ENCODE measurements around the gene ATP11A. TPM values are rescaled to one million over a fixed set of nuclear protein-coding genes. Genes with fewer than 3 reads are reported as not detected.

The ATP11A gene
- total and polyA plus RNA-seq, 2 experiments from 2014 or later, result 12.3 to 52.6 TPM

GRCh38 chr13:112897603-112897955 lies 207.7 kb downstream of the ATP11A start (continued):
- TF ChIP-seq CTCF (conservative IDR thresholded peaks at IDR 0.05; ENCODE audit: low read depth in 2 of 2) (no peak), JUNB (IDR thresholded peaks at IDR 0.05; ENCODE audit: unreplicated experiment) (no peak)

- H3K4me3 ChIP-seq, result no peak overlapping the region
- peaks cover 17% of the 10 kb centered on the region for H3K36me3 Mint-ChIP-seq (ENCODE audit: low read depth)
- H3K4me1 Mint-ChIP-seq, result peaks cover 47% of the 10 kb centered on the region
- peaks cover 13% of the 10 kb centered on the region for H3K27me3 Mint-ChIP-seq (ENCODE audit: insufficient read depth, low read depth, poor library complexity)
- H3K4me3 Mint-ChIP-seq, result no peak overlapping the region
- H3K27ac Mint-ChIP-seq, result no peak overlapping the region
- H3F3A ChIP-seq (replicated peaks; ENCODE audit: low read depth), result peaks cover 4% of the 10 kb centered on the region; the same call in 1 of the 2 replicates
- no peaks in the 10 kb centered on the region for H3K27me3 ChIP-seq (ENCODE audit: insufficient read depth)
- H3K79me2 ChIP-seq (replicated peaks; ENCODE audit: insufficient read depth), result no peaks in the 10 kb centered on the region
- H2AFZ ChIP-seq, result no peak overlapping the region
- H4K20me1 ChIP-seq (replicated peaks; ENCODE audit: insufficient read depth), result no peaks in the 10 kb centered on the region; the same call in 1 of the 2 replicates
- H3K4me2 ChIP-seq, result no peak overlapping the region
- no peaks in the 10 kb centered on the region for H3K9me2 ChIP-seq (ENCODE audit: insufficient read depth)
- no peak for DNase-seq (ENCODE audit: low spot score)
- H3K27ac ChIP-seq (ENCODE audit: low read depth), result no peak overlapping the region
- peaks cover 19% of the 10 kb centered on the region for H3K4me1 ChIP-seq (ENCODE audit: insufficient read depth)
- no peaks in the 10 kb centered on the region for H3K36me3 ChIP-seq (ENCODE audit: insufficient read depth)
- ATAC-seq, result no peak
- H3K9me3 Mint-ChIP-seq, result peaks cover 3% of the 10 kb centered on the region; the same call in 2 of the 3 replicates
- no peak for TF ChIP-seq REST (IDR thresholded peaks at IDR 0.05; ENCODE audit: unreplicated experiment)
- TF ChIP-seq CTCF (conservative IDR thresholded peaks at IDR 0.05; ENCODE audit: low read depth in 2 of 2), result no peak
- no peak for TF ChIP-seq EZH2phosphoT487 (IDR thresholded peaks at IDR 0.05; ENCODE audit: unreplicated experiment)
- TF ChIP-seq JUNB (IDR thresholded peaks at IDR 0.05; ENCODE audit: unreplicated experiment), result no peak
- TF ChIP-seq ZNF331 (CRISPR knock-in tag; IDR thresholded peaks at IDR 0.05; ENCODE audit: low read depth), result no peak
- TF ChIP-seq ZNF462 (CRISPR knock-in tag; IDR thresholded peaks at IDR 0.05), result no peak
- no peak for TF ChIP-seq POLR2AphosphoS5 (IDR thresholded peaks at IDR 0.05; ENCODE audit: low read depth)
- TF ChIP-seq ZNF114 (CRISPR knock-in tag; IDR thresholded peaks at IDR 0.05), result no peak
- no peak for TF ChIP-seq ETS1 (IDR thresholded peaks at IDR 0.05)
Measured at GRCh38 chr13:112897956-112898620, 208.2 kb downstream of the ATP11A start.

All from GM23338 (cell line).